Hematopoietic multipotent progenitor cell (in vitro differentiated cells): ENCODE results near the gene PCAT6. TPM values are rescaled to one million over a fixed set of nuclear protein-coding genes. Genes with fewer than 3 reads are reported as not detected.
A peak's percentile ranks its signal among the peaks of the same experiment; 100 is the strongest.
"Not testable (repeated sequence)": the region's sequence is repeated elsewhere in the genome, so short reads cannot be mapped to it uniquely, and the experiment has no call there.

Experiments
- DNase-seq, 3 donors: peaks; one replicate each; pipeline ENCODE4 v3.0.0-alpha.2; 2011 to 2015; ENCODE audit warnings: low read depth in 2 of 3, low spot score in 2 of 3
- total RNA-seq: library from RNA; depleted of rRNA; stranded (reverse); fragments of >200 nt; gene quantifications from one replicate; pipeline ENCODE4 v1.2.3, GENCODE V29; 2012

Gene PCAT6
- total RNA-seq, 1 donor, result 1.1 TPM

DNA sequence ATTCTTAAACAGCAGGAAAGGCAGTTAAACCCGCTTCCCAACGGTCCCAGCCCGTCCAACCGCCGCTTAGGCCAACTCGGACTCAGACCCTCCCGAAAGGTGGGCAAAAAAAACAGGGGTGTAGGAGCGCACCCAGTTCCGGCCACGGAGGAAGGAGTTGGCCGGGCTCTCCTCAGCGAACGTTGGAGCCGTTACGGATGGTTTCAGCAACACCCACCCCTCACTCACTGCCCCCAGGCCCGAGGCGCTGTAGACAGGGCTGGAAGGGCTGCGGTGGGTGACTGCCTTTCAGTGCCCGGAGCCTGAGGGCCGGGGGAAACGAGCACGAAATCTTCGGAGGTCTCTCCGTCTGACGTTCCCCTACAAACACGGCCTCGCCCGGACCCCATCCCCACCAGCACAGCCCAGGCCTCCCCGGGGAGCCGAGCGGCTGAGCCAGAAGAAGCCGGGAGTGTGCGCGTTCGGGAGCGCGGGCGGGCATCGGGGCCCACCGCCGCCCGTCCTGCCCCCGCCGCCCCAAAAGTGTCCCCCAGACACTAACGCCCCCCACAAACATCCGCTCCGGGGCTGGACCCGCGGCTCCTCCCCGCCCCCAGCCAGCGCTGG lies 3.8 kb upstream of the PCAT6 start:
- DNase-seq, result peak in 2 of 3 donors; percentile 26 to 28

DNA sequence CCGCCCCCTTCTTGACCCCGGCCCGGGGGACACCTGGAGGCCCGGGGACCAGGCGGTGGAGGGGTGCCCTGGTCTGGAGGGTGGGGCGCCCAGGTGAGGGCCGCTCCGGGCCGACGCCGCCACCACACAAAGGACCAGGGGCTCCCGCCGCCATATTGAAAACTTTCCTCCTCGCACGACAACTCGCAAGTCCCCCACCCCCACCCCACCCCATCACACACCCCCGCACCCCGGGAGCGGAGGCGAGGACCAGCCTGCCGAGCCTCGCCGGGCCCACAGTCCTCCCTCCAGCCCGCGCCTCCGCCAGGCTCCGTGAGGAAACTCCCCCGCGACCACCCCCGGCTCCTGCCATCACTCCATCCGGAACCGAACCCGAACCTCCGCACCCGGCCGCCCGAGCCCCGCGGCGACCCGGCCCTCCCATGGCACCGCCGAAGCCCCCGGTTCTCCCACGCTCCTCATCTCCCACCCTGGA lies 3.3 kb upstream of the PCAT6 start:
- peak in 2 of 3 donors; percentile 40 to 56 for DNase-seq

DNA sequence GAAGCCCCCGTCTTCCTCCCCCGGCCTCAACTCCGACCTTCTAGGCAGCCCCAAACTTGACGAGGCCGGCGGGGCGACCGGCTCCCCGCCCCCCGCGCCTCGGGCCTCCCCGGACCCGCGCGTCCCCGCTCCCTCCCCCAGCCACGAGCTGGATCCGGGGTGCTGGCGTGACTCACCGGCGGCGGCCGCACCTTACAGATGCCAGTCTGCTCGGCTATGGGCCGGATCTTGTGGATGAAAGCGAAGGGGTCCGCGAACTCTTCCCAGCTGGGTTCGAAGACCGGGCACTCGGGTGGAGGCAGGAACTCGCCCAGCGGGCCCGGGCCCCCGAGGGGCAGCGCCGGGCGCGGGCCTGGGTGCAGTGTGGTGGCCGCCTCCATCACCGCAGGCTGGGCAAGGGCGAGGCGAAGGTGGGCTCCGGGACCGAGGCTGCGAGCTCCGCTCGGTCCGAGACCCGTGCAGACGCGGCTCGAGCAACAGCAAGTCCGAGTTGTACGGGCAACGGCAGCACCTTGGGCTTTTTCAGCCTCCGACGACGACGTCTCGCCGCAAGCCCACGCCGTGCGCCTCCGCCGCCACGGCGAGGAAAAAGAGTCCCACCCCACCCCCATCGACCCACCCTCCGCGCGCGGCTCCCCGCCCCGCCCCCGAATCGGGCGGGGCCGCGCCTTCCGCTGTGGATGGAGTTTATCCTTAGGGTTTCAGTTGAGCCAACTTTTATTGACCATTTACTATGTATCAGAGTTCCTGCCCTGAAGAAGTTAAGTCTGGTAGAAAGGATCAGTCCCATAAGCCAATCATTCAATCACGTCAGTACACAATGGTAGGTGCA lies 2.6 kb upstream of the PCAT6 start, which contains the start of gene KDM5B:
KDM5B (minus strand) TSS at position 496 of the 832 bp plus-strand sequence; CDS start at position 380, 116 bp downstream.
- peak in 2 of 3 donors; percentile 59 to 66 for DNase-seq

DNA sequence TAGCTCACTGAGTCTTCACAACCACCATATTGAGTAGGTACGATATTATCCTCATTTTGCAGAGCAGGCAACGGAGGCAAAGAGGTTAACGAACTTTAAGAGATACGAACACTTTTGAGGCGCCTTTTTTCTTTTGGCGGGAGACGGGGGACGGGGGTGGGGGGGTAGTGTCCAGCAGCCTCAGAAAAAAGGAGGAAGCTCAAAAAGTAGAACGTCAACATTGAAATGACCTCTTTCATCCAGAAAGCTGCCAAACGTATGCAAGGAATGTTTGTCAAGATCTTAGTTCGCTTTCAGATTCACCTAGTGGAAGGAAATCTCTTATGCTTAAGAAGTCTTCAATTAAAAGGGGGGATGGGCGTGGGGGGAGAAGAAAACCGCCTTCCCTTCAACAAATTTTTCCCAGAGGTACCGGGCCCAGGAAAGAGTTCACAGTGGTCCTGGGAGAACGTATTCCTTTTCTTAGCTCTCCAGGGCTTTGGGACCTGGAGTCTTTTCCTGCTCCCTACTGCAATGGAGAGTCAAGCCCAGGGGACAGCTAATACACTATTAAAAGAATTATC lies 1.1 kb upstream of the PCAT6 start:
- no peak for DNase-seq

DNA sequence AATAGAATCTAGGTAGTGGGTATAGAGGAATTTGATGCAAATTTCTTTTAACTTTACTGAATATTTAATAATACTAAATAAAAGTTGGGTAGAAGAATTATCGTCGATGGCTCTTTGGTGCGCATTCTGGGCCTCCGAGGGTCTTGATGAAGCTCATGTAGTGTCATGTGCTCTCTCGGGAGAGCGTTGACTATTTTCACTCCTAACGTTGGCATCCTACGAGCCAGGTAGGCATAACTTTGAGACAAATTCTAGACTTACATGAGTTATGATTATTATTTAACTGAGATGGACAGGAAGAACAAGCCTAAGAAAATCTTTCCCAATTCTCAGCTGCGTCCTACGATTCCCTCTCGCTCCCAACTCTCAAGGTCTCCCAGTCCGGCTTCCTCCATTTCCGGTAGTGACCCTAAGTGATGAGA lies 550 bp upstream of the PCAT6 start:
- peak in 1 of 3 donors; percentile 26 for DNase-seq

DNA sequence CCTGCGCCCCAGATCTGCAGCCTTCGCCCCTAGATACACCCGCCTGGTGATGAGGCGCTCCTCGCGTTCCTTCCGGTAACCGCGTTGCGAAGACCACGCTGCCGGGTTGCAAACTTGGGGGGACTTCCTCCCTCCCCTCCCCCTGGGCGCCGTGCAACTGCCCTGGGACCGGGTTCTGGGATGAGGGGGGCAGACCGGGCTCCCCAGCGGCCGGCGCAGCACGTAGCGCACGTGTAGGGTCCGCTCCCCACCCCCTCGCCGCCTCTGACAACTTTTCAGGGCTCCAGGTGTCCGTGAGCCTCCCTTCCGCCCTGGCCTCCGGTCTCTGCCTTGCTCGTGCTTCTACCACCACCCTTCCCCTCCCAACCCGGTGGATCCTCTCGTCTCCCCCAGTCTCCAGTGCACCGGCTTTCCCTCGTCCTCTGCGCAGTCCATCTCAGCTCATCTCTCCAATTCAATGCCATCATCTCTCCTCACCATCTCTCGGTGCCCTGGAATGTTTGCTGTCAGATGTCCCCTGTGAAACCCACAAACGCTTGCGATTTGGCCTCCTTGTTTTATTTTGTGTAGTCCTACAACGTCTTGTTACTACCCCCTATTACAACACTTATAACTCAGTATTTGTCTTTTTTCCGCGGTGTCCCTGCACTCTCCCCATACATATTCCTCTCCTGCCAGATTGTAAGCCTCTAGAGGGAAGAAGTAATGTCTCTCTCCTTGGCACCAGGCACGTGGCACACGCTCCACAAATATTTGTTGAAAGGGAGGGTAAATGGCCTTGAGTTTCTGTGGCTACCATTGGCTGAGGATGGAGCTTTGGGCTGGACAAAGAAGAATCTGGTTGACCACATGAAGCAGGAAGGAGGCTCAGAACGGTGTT lies 782 bp downstream of the PCAT6 start:
- DNase-seq, result no peak

DNA sequence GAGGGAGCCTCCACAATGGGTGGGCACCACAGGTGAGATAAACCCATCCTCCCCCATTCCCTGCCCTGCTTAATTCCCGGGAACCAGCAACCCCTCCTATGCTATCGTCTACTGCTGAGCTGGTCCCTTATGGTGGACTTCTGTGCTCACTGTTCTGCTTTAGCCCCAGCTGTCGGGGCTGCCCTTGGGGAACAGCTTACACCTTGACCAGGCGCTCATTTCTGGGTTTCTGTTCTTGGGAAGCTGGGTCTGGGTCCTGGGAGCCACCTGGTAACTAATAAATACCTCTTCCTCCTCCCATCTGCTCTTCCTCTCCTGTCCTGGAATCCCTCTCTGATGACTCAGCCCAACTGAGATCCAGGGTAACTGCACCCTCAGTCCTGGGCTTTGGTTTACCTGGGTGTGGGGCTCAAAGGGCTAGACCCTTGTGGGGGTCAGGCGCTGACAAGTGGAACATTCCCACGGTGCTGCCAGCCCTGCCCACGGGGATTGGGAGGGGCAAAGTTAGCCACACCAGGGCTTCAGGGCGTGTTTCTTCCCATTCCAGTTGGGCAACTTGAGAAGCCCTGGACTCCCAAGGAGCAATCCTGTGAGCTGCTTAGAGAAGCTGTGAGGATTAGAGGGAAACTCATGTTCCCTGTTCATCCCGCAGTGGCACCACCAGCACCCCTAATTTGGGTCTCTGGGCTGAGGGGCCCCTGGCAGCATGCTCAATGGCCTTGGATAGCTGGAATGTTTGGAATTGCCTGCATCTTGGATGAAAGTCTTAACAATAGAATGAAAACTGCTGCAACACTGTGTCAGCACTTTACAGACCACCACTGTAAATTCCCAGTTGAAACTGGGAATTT lies 1.6 kb downstream of the PCAT6 start:
- no peak for DNase-seq

DNA sequence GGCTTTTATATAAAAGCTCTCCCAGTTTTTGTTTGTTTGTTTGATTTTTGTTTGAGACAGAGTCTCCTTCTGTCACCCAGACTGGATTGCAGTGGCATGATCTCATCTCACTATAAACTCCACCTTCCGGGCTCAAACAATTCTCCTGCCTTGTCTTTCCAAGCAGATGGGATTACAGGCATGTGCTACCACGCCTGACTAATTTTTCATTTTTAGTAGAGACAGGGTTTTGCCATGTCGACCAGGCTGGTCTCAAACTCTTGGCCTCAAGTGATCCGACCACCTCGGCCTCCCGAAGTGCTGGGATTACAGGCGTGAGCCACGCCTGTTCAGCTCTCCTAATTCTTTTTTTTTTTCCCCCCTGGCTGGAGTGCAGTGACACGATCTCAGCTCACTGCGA lies 4.4 kb downstream of the PCAT6 start:
- no peak for DNase-seq

DNA sequence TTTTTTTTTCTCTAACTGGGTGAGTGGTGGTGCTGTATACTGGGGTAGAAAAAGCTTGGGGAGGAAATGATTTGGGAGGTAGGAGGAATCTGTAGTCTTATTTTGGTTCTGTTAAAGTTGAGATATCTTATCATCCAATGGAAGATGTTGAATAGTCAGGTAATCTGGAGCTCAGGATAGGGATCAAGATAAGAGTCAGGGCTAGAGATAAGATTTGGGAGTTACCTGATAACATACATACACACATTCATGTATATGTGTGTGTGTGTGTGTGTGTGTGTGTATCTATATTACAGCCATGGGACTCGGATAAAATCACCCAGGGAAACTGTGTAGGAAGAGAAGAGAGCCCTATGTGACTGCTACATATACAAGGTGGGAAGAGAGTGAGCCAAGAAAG lies 8.1 kb downstream of the PCAT6 start:
- no peak for DNase-seq

DNA sequence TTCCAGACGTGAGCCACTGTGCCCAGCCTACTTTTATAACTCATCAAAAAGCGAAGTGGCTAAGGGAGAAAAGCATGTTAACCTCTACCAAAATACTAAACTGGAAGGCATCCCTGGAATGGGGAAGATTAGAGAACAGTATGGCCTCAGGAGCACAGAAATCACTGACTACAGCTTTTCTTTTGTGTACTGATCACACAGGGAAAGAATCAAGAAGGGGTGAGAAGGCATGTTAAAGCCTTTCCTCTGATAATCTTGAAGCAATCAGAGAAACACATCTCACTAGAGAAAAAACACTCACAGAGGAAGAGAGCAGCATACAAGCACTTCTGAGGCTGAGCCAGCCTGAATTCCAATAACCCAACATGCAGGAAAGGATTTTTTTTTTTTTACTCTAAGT lies 10.7 kb downstream of the PCAT6 start:
- no peak for DNase-seq

DNA sequence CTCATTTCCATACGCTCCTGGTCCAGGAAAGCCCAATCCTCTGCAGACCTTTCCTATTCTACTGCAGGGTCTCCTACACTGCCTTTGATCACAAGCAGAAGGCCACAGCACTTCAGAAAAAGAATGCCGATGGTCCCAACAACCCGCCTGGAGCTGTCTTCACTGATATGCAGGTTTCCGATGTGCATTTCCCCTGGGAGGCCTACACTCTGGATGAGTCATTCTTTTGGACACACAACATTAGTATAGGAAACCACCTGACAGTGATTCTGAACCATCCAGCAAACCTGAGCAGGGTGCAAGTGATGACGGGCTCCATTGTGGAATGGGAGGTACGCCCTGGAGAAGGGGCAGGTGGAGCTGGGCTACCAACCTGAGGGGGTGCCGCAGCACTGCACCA lies 15.0 kb downstream of the PCAT6 start:
- DNase-seq, result no peak

DNA sequence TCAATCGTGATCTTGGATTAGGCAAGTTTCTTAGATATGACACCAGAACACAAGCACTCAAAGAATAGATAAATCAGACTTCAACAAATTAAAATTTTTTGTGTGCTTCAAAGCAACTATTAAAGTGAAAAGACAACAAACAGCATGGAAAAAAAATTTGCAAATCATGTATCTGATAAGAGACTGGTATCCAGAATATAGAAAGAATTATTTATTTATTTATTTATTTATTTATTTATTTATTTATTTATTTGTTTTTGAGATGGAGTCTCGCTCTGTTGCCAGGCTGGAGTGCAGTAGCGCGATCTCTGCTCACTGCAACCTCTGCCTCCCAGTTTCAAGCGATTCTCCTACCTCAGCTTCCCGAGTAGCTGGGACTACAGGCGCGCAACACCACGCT lies 18.5 kb downstream of the PCAT6 start:
- not testable (repeated sequence) for DNase-seq

DNA sequence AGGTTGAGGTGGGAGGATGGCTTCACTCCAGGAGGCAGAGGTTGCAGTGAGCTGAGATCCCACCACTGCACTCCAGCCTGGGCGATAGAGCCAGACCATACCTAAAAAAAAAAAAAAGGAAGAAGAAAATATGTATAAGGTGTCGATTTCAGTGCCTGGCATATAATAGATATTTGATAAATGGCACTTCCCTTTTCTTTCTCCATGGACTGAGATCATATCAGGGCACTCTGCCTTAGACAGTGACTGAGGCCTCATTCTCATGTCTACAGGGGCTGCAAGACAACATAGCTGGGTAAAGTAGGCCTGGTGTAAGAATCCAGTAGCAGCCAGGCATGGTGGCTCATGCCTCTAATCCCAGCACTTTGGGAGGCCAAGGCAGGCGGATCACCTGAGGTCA lies 21.2 kb downstream of the PCAT6 start:
- no peak for DNase-seq

DNA sequence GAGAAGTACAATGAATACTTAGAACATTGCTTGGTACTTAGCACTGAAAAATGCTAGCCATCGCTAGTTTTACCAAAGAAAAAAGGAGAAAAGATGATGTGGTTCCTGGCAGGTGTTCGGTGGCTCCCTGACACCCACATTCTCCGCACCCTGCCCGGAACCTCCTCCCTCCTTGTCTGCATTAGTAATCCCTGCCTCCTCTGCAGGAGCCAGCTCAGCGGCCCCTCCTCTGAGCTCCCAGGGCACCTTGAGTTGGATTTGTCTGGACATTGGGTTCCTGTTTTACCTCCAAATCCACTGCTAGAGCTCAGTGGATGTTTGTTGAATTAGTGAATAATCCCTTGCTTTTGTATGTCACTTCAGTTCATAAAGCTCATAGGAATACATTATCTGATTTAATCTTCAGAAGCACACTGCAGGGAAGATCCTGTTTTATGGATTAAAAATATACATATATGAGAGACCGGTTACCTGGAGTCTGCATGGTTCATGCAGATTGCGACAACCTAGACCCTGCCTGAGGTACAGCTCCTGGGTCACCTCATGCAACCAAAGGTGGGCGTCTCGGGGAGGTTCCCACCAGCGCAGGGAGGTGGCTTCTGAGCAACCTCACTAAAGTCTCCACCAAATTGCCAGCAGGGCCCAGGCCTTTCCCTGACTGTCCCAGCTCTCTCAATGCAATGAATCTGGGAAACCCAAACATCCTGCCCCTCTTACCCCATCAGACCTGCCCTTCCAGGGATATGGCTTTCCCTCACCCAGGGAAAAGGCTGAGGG lies 24.2 kb downstream of the PCAT6 start:
- no peak for DNase-seq

DNA sequence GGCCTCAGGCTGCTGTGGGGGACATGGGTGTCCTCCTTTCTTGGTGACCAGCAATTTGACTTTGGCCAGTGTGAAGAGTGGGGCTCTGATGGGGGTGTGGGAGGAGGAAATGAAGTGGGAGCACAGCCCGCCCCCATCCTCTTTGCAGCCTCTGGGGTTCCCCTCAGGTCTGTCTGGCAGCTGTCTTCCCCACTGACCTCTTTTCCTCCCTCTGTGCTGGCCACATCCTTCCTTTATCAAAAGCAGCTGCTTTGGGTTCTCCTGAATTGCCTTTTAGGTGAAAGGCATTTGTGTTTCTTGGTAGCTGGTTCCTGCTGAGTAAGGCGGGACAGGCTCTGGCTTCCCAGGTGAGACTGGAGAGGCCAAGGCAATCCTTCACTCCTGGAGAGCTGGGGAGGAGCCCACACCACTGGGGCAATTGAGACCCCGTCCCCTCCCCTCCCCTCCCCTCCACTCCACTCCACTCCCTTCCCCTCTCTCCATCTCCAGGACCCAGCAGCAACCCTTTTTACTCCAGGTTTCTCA lies 24.9 kb downstream of the PCAT6 start:
- peak in 2 of 3 donors; percentile 62 to 84 for DNase-seq

DNA sequence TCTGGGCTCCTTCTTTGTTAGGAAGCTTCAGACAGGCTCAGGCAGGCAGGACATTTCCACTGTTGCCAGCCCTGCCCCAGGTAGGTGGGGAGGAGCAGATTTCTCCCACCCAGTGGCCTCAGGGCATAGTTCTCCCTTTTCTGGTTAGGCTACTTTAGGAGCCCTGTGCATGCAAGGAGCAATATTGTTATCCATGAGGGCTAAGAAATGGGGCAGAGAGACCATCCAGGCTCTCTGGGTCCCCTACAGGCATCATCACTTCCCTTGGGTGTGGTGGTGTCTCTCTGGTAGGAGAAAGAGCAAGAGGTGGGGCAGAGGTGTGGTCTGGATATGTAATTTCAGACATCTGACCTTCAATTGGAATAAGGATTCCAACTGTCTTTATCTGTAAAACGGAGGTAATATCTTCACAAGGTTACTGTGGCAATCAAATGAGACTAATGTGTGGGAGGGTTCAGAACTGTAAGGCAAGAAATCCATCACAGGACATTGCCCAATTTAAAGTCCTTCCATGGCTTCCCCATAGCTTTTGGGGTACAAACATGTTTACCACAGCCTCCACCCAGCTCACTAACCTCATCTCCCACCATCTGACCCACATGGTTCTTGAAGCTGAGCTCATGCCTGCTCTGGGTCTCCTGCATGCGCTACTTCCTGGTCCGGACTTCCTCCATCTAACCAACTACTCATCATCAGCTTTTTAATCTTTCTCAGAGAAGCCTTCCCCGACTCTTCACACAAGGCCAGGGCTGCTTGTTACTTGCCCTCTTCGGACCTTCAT lies 26.1 kb downstream of the PCAT6 start:
- peak in 1 of 3 donors; percentile 41 for DNase-seq

DNA sequence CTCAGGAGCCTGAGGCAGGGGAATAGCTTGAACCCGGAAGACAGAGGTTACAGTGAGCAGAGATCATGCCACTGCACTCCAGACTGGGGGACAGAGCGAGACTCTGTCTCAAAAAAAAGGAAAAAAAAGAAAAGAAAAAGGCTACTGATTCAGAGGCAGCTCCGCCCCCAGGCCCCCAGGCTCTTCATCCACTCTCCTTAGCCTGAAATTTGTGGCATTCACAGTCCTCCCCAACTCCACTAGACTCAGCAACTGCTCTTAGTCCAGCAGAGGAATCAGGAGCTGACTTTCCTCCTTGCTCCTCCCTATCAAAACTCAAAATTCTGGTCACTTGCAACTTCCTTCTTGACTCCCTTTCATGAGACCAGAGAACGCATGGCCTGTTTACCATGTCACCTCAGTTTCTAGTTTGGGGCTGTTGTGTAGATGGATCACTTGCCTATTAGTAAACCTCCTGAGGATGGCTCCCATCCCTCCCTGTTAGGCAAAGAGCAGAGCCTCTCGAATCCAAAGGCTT lies 27.1 kb downstream of the PCAT6 start:
- DNase-seq, result no peak

DNA sequence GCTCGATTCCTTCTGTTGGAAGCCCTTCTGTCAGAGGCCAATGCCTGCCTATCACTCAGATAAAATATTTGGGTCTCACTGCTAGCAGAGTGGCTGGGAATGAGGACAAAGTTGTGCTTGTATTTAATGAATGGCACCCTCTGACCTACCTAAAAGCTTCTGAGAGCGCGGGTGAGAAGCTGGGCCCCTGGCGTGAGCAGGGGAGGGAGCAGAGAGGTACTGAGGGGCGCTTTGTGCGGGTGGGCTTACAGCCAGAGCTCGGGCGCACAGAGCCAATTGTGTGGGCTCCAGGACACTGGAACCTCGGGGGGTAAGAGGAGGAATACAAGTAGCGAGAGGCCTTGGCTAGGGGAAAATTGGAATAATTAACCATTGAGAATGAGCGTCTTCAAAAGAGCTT lies 32.3 kb downstream of the PCAT6 start:
- DNase-seq, result no peak
